ENCODE results near the gene SLC25A42.
"Not testable (repeated sequence)": the region's sequence is repeated elsewhere in the genome, so short reads cannot be mapped to it uniquely, and the experiment has no call there.

SLC25A42 gene

GRCh38 chr19:19138109-19138981 lies 74.6 kb downstream of the SLC25A42 start, which contains the start of gene TMEM161A:
TMEM161A (minus strand) TSS chr19:19138478; CDS start chr19:19138428, 50 bp downstream.
- peak; percentile 100 for ATAC-seq

DNA sequence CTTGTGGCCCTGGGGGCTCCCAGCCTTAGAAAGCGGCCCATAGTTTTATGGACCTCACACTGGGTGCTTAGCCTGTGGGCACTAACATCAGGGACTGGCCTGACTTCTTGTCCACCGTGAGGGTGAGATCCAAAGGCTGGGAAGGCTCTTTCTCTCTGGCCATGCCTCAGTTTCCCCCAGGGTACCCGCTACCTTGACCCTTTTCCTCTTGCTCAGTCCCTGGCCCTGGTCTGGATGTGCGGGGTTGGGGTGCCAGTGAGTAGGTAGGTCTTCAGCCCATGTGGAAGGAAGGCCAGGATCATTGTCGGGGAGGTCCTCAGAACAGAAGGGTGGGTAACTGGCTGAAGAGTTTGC lies 76.1 kb downstream of the SLC25A42 start:
- ATAC-seq: no peak

DNA sequence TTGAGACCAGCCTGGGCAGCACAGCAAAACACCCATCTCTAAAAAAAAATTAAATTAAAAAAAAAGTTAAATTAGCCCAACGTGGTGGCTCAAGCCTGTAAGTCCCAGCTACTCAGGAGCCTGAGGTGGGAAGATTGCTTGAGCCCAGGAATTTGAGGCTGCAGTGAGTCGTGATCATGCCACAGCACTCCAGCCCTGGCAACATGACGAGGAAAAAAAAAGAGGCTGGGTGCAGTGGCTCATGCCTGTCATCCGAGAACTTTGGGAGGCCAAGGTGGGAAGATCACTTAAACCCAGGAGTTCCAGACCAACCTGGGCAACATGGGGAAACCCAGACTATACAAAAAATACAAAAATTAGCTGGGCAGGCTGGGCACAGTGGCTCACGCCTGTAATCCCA lies 76.7 kb downstream of the SLC25A42 start:
- ATAC-seq: no peak

- ATAC-seq: no peak
Observed at GRCh38 chr19:19142347-19142746, 78.6 kb downstream of the SLC25A42 start.

DNA sequence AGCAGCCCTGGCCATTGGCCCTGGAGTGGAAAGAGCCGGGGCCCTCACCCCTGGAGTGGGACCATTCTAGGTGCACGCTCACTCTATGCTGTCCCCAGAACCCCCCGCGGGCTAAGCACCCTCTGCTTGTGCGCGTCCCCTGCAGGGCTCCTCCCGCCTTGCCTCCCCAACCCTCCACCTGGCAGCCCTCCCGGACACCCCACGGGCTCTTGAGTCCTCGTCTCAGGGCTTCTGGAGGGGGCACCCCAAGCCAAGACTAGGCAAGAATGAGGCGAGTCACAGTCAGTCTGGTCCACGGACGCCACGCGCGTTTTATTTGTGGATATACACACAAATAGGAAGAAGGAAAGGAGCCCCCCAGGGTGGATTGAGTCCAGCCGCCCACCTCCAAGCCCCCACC lies 81.5 kb downstream of the SLC25A42 start:
- ATAC-seq: no peak

- ATAC-seq: peak; percentile 83 to 90
Observed at GRCh38 chr19:19145684-19146608, 82.2 kb downstream of the SLC25A42 start.

GRCh38 chr19:19146865-19147264 lies 83.1 kb downstream of the SLC25A42 start:
- no peak for ATAC-seq

GRCh38 chr19:19147344-19147743 lies 83.5 kb downstream of the SLC25A42 start:
- ATAC-seq: no peak

- not testable (repeated sequence) for ATAC-seq
Observed at GRCh38 chr19:19148504-19148903, 84.7 kb downstream of the SLC25A42 start.

DNA sequence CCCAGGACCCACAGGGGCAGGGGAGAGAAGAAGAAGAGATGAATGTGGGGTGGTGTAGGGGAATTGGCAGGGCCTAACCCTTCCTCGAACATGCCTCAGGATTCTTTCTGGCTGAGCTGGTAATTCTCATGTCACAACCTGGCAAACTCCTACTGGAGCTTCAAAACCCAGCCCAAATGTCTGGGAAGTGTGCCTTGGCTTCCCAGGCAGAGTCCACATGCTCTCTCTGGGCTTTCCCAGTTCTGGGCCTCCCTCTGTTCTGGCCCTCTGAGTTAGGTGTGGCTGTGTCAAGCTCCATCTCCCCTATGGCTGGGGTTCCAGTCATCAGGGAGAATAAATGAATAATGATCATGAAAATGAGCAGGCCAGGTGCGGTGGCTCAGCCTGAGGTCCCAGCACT lies 85.6 kb downstream of the SLC25A42 start:
- ATAC-seq: no peak

DNA sequence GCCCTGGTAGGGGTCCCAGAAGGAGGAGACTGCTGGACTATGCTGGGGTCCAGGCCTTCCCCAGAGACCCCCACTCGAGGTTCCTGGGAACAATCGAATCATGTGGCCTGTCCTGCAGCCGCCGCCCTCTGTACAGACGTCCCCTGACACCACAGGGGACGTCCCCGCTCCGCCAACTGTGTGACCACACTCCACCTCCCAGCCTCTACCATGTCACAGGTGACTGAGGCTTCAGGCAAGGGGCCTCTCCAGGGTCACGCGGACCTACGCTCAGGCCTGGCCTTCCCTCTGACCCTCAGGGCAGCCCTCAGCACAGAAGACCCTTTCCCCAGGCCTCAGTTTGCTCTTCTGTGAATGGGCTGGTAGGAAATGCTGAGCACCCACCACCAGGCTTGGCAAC lies 87.6 kb downstream of the SLC25A42 start:
- no peak for ATAC-seq

DNA sequence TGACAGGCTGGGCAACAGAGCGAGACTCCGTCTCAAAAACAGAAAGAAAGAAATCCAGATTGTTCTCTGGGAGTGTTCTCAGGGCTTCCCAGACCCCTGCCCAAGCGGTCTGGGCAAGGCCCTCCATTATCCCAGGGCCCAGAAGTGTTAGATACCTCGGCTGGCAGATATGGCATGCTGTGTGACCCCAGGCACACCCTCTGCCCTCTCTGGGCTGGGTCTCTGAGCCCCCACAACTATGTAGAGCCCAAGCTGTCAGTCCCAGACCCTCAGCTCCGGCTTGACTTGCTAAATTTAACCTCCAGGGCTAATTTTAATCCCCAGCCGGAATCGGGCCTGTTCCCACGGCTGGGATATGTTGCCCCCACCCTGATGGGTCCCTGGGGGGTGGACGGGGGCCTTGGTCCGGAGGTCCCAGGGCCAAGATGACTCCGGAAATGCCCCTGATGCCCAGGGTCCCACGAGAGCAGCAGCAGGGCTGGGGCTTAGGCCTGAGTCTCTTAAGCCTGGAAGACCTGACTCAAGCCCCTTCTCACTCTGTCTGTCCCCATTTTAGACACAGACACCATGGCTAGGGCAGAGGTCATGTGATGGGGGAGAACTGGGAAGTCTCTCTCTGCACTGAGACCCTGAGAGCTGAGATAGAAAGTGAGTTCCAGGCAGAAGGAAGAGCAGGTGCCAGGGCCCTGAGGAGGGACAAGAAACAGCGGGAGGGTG lies 89.0 kb downstream of the SLC25A42 start:
- no peak for ATAC-seq

DNA sequence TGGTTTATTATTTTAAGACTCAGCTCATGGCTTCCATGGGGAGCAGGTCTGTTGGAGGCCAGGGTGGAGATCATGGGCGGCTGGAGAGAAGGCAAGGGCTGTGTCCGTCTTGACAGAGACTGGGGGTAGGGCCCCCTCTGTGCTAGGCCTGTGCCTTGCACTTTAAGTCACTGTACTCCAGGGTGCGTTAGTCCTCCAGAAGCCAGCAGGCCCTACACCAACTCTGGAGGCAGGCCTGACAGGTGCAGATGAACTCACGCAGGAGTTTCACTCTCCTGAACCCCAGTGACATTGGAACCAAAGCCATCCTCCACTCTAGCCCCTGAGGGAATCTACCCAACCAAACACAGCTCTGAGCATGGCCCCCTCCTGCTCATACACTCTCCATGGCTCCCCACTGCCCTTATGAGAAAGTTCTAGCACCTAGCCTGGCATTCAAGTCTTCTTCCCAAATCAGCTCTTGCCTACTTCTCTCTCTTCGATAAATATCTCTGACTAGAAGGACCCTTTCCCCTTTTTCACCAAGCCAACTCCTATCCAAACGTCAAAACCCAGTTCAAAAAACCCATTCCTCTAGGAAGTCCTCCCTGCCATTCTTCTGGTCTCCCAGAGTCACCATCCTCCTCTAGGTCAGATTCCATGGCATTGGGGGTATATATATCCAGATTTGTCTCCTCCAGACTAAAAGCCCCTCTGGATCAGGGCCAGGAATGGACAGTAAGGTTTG lies 91.1 kb downstream of the SLC25A42 start:
- ATAC-seq: no peak

- no peak for ATAC-seq
Observed at GRCh38 chr19:19155495-19156219, 91.9 kb downstream of the SLC25A42 start.

DNA sequence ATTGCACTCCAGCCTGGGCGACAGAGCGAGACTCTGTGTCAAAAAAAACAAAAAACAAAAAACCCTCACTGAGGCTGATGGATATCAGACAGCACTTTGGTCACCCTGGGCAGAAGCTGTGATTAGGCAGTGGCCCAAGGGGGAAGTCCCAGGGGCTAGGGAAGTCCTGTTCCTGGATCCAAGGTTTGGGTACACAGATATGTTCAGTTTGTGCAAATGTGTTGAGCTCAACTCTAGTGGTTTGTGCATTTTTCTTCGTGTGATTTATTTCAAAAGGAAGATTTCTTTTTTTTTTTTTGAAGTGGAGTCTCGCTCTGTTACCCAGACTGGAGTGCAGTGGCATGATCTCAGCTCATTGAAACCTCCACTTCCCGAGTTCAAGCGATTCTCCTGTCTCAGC lies 94.0 kb downstream of the SLC25A42 start:
- no peak for ATAC-seq

- no peak for ATAC-seq
Observed at GRCh38 chr19:19159534-19159933, 95.7 kb downstream of the SLC25A42 start.

- no peak for ATAC-seq
Observed at GRCh38 chr19:19160461-19161035, 96.8 kb downstream of the SLC25A42 start.

DNA sequence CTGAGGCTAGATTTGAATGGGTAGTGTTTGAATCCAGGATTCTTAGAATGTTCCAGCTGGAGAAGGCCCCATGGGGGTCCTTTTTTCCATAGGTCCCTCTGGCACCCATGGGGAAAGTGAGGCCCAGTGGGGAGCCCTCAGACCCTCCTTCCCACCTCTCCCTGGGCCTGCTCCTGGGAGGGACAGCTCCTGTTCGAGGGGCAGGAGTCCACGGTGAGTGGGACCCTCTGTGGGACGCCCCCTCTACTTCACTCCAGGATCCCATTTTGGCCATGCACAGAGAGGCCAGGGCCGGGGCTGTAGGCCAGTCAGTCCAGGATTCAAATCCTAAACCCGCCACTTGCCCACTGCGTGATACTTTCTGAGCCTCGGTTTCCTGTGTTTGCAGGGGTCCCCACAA lies 98.7 kb downstream of the SLC25A42 start:
- no peak for ATAC-seq

Measured in activated CD4-positive, CD25-positive, alpha-beta regulatory T cell treated with anti-CD3 and anti-CD28 coated beads, Interleukin-2, amount 50 U/mL, for 24 hours (primary cell).